ENCODE data around the gene ULK1. TPM values are rescaled to one million over a fixed set of nuclear protein-coding genes. Genes with fewer than 3 reads are reported as not detected.
A peak's percentile ranks its signal among the peaks of the same experiment; 100 is the strongest.

ULK1 gene
- total RNA-seq, 1 experiment from 2014 or later, result 34.2 TPM

DNA sequence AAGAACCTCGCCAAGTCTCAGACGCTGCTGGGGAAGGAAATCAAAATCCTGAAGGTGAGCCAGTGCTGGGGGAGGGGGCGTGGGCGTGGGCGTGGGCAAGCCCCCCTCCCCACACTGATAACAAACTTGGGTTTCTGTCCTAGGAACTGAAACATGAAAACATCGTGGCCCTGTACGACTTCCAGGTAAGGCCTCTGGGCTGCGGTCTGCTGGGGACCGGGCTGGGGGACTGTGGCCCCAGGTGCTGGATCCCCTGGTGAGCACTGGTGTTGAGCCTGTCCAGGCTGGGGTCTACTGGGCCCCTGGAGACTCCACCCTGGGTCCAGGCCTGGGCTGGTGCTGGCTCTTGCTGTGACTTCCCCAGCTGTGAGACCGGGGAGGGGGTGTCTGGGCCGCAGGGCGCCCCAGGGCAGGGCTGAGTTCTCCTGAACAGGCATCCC, 1.2 kb downstream of the ULK1 start:
- TSS peak; percentile 63 for BruUV-seq (replicated peaks)
- H3K9ac ChIP-seq (ENCODE audit: low read length), result peak overlapping the region; percentile 71
- ChIA-PET POLR2A (interaction anchor here (1.3 kb wide), 1 partner anchor 12 kb away, joined by 3 read pairs; no protein-coding TSS in a partner anchor), CTCF (no interaction called here), RAD21 (ENCODE audit: low non-redundant PET in 1 of 2, low total read pairs in 2 of 2, uncharacterized antibody in 2 of 2, unreplicated experiment in 2 of 2) (no interaction called here)
- H3K9me2 ChIP-seq (ENCODE audit: insufficient read depth), result no peaks in the 10 kb centered on the region
- no peaks in the 10 kb centered on the region for H3K9me3 ChIP-seq (ENCODE audit: control insufficient read depth in 1 of 2, insufficient read depth in 1 of 2, low read depth in 1 of 2, low read length in 2 of 2)
- no peak for DNase-seq (ENCODE audit: low read depth, low spot score)
- H3K4me1 ChIP-seq (ENCODE audit: control insufficient read depth in 1 of 2, insufficient read depth in 2 of 2, low read length in 2 of 2), result peaks cover 21 to 31% of the 10 kb centered on the region in 2 experiments
- TF ChIP-seq POLR2A (IDR thresholded peaks at IDR 0.05; ENCODE audit: borderline replicate concordance, extremely low read depth, insufficient read depth, insufficient read length) (no peak), ZNF274 (IDR thresholded peaks at IDR 0.05; ENCODE audit: low read depth, low read length) (no peak)
- H4K20me1 ChIP-seq (ENCODE audit: insufficient read depth), result no peaks in the 10 kb centered on the region
- H2AFZ ChIP-seq (ENCODE audit: low read depth, low read length, poor library complexity, severe bottlenecking), result no peak overlapping the region
- intact Hi-C loops (cut with micrococcal nuclease), result loop anchor here (2.0 kb wide), 1 partner anchor 35 kb away; no protein-coding TSS in a partner anchor
- H3K27me3 ChIP-seq (ENCODE audit: insufficient read depth, low read length), result no peaks in the 10 kb centered on the region
- no peaks in the 10 kb centered on the region for H3K79me2 ChIP-seq (ENCODE audit: insufficient read depth, low read length)
- H3K36me3 ChIP-seq (ENCODE audit: control insufficient read depth in 1 of 2, insufficient read depth in 2 of 2, low read length in 2 of 2), result peaks cover 0 to 2% of the 10 kb centered on the region in 2 experiments; a peak in 1 of 4 replicates
- H3K27ac ChIP-seq (ENCODE audit: low read depth, low read length), result peak overlapping the region; percentile 76; the same call in 1 of the 2 replicates
- H3K4me3 ChIP-seq (replicated peaks in 1 of 2; ENCODE audit: low read depth in 1 of 2, low read length in 2 of 2), result peak overlapping the region; percentile 55 to 61
- ATAC-seq, result no peak
- H3K4me2 ChIP-seq (ENCODE audit: low read length), result peak overlapping the region; percentile 96

DNA sequence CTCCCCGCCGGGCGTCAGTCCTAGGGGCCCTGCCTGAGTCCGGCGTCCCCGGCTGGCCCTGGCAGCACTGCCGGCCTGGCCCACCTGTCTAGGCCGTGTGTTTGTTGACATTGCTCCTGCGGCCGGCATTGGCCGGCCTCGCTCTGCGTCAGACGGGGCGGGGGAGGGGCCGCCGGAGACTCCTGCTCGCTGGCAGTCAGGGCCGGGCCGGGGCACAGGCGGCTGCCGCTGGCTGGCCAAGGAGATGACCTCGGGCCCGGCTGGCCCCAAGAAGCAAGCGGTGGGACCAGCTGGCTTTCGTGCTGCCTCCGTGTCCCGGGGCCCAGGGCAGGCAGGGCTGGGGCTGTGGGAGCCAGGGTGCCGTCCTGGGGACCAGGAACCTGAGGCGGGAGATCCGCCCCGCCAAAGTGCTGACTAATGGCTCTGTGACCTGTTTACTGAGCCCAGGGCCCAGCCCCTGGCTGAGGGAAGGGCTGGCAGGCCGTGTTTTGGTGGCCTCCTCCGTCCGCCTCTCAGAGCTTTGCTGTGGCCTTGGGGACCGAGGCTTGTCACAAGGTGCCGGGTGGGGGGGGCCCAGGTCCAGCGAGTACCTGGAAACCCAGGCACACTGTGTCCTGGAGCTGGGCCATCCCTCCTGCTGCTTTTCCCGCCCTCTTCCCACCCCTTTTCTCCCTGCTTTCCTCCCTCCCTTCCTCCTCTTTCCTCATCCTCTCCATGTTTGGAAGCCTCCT, 1.8 kb downstream of the ULK1 start:
- POLR2A ChIA-PET, result interaction anchor here (1.3 kb wide), 1 partner anchor 13 kb away, joined by 3 read pairs; no protein-coding TSS in a partner anchor

More for the DNA sequence above, 1.8 kb downstream of the ULK1 start:
- Histone ChIP-seq H3K9me3 (ENCODE audit: control insufficient read depth in 1 of 2, insufficient read depth in 1 of 2, low read depth in 1 of 2, low read length in 2 of 2) (no peaks in the 10 kb centered on the region), H3K27ac (ENCODE audit: low read depth, low read length) (peak overlapping the region; percentile 76), H3K79me2 (ENCODE audit: insufficient read depth, low read length) (no peaks in the 10 kb centered on the region), H4K20me1 (ENCODE audit: insufficient read depth) (no peaks in the 10 kb centered on the region), H3K9me2 (ENCODE audit: insufficient read depth) (no peaks in the 10 kb centered on the region), H3K4me3 (replicated peaks in 1 of 2; ENCODE audit: low read depth in 1 of 2, low read length in 2 of 2) (peak overlapping the region; percentile 55 to 61), H2AFZ (ENCODE audit: low read depth, low read length, poor library complexity, severe bottlenecking) (no peak overlapping the region), H3K36me3 (ENCODE audit: control insufficient read depth in 1 of 2, insufficient read depth in 2 of 2, low read length in 2 of 2) (peaks cover 0 to 2% of the 10 kb centered on the region in 2 experiments; a peak in 1 of 4 replicates), H3K9ac (ENCODE audit: low read length) (peak overlapping the region; percentile 71), H3K4me2 (ENCODE audit: low read length) (peak overlapping the region; percentile 96), H3K4me1 (ENCODE audit: control insufficient read depth in 1 of 2, insufficient read depth in 2 of 2, low read length in 2 of 2) (peaks cover 21 to 33% of the 10 kb centered on the region in 2 experiments), H3K27me3 (ENCODE audit: insufficient read depth, low read length) (no peaks in the 10 kb centered on the region)
- ATAC-seq, result peak; percentile 85
- ChIA-PET RAD21 (ENCODE audit: low non-redundant PET in 1 of 2, low total read pairs in 2 of 2, uncharacterized antibody in 2 of 2, unreplicated experiment in 2 of 2) (no interaction called here), CTCF (no interaction called here)
- BruUV-seq (replicated peaks), result no TSS peak
- TF ChIP-seq CEBPB (IDR thresholded peaks at IDR 0.05; ENCODE audit: low read depth) (no peak), CBX3 (IDR thresholded peaks at IDR 0.05; ENCODE audit: low read depth) (no peak), POLR2AphosphoS5 (IDR thresholded peaks at IDR 0.05; ENCODE audit: low read depth, low read length) (peak; percentile 70), SP1 (IDR thresholded peaks at IDR 0.05; ENCODE audit: low read depth) (no peak), ZFX (IDR thresholded peaks at IDR 0.05) (peak; percentile 51; the same call in 1 of the 2 replicates), YY1 (IDR thresholded peaks at IDR 0.05; ENCODE audit: extremely low read depth, insufficient replicate concordance, low read depth, low read length) (no peak), SIN3A (IDR thresholded peaks at IDR 0.05; ENCODE audit: low read depth) (no peak; the same call in none of the 2 replicates), POLR2A (IDR thresholded peaks at IDR 0.05; ENCODE audit: borderline replicate concordance, extremely low read depth, insufficient read depth, insufficient read length) (peak; percentile 20), RAD21 (IDR thresholded peaks at IDR 0.05; ENCODE audit: low read depth) (no peak)
- TF ChIP-seq, protein P1, sequence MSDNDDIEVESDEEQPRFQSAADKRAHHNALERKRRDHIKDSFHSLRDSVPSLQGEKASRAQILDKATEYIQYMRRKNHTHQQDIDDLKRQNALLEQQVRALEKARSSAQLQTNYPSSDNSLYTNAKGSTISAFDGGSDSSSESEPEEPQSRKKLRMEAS (IDR thresholded peaks at IDR 0.05), result peak; percentile 79
- TF ChIP-seq, protein P2, sequence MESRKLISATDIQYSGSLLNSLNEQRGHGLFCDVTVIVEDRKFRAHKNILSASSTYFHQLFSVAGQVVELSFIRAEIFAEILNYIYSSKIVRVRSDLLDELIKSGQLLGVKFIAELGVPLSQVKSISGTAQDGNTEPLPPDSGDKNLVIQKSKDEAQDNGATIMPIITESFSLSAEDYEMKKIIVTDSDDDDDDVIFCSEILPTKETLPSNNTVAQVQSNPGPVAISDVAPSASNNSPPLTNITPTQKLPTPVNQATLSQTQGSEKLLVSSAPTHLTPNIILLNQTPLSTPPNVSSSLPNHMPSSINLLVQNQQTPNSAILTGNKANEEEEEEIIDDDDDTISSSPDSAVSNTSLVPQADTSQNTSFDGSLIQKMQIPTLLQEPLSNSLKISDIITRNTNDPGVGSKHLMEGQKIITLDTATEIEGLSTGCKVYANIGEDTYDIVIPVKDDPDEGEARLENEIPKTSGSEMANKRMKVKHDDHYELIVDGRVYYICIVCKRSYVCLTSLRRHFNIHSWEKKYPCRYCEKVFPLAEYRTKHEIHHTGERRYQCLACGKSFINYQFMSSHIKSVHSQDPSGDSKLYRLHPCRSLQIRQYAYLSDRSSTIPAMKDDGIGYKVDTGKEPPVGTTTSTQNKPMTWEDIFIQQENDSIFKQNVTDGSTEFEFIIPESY (IDR thresholded peaks at IDR 0.05; ENCODE audit: extremely low read depth, insufficient replicate concordance, low read length), result no peak
- TF ChIP-seq, protein P3, sequence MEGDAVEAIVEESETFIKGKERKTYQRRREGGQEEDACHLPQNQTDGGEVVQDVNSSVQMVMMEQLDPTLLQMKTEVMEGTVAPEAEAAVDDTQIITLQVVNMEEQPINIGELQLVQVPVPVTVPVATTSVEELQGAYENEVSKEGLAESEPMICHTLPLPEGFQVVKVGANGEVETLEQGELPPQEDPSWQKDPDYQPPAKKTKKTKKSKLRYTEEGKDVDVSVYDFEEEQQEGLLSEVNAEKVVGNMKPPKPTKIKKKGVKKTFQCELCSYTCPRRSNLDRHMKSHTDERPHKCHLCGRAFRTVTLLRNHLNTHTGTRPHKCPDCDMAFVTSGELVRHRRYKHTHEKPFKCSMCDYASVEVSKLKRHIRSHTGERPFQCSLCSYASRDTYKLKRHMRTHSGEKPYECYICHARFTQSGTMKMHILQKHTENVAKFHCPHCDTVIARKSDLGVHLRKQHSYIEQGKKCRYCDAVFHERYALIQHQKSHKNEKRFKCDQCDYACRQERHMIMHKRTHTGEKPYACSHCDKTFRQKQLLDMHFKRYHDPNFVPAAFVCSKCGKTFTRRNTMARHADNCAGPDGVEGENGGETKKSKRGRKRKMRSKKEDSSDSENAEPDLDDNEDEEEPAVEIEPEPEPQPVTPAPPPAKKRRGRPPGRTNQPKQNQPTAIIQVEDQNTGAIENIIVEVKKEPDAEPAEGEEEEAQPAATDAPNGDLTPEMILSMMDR (IDR thresholded peaks at IDR 0.05 in 2 of 3, conservative IDR thresholded peaks at IDR 0.05 in 1 of 3; ENCODE audit: borderline replicate concordance in 1 of 3, insufficient read depth in 1 of 3, low read depth in 2 of 3, low read length in 2 of 3), result no peak
- intact Hi-C loops (cut with micrococcal nuclease), result no loop called here
- peak; percentile 70 for DNase-seq (ENCODE audit: low read depth, low spot score)

Measured in HCT116 (cell line).